Right kidney (tissue), 9 donors: ENCODE measurements around the gene ZNF69.
"Not testable (repeated sequence)": the region's sequence is repeated elsewhere in the genome, so short reads cannot be mapped to it uniquely, and the experiment has no call there.

Experiments
- DNase-seq: peaks from one replicate; pipeline ENCODE4 v3.0.0-alpha.2; 2016
- long read RNA-seq, 8 donors: transcript quantifications; one replicate each; lab custom pipeline, GENCODE V29; 2026

ZNF69 gene
- long read RNA-seq, donor 1, partial matches to known transcripts: 0 of 3 reads
- long read RNA-seq, donor 1, other reads (novel, unspliced or antisense): 0 of 3 reads
- long read RNA-seq, donor 2, partial matches to known transcripts: 0 of 2 reads
- long read RNA-seq, donor 2, other reads (novel, unspliced or antisense): 0 of 2 reads
- long read RNA-seq, donor 3, partial matches to known transcripts: 0 of 5 reads
- long read RNA-seq, donor 3, other reads (novel, unspliced or antisense): 0 of 5 reads
- long read RNA-seq, donor 4, partial matches to known transcripts: 0 of 4 reads
- long read RNA-seq, donor 4, other reads (novel, unspliced or antisense): 0 of 4 reads
- long read RNA-seq, donor 5, partial matches to known transcripts: 0 of 1 reads
- long read RNA-seq, donor 5, other reads (novel, unspliced or antisense): 0 of 1 reads
- long read RNA-seq, donor 6, partial matches to known transcripts: 0 of 5 reads
- long read RNA-seq, donor 6, other reads (novel, unspliced or antisense): 0 of 5 reads
- long read RNA-seq, donor 7: 0 reads
- long read RNA-seq, donor 8: 0 reads

- DNase-seq: peak; percentile 94
Observed at GRCh38 chr19:11887611-11888531, at the start of gene ZNF69. ZNF69 (plus strand) TSS chr19:11887782; CDS start chr19:11887924, 142 bp downstream.

GRCh38 chr19:11843722-11844121 is 43.9 kb upstream of the ZNF69 start:
- DNase-seq: peak; percentile 21

GRCh38 chr19:11847615-11848014 is 40.0 kb upstream of the ZNF69 start:
- not testable (repeated sequence) for DNase-seq

- DNase-seq: no peak
Observed at GRCh38 chr19:11848200-11848593, 39.4 kb upstream of the ZNF69 start.

DNA sequence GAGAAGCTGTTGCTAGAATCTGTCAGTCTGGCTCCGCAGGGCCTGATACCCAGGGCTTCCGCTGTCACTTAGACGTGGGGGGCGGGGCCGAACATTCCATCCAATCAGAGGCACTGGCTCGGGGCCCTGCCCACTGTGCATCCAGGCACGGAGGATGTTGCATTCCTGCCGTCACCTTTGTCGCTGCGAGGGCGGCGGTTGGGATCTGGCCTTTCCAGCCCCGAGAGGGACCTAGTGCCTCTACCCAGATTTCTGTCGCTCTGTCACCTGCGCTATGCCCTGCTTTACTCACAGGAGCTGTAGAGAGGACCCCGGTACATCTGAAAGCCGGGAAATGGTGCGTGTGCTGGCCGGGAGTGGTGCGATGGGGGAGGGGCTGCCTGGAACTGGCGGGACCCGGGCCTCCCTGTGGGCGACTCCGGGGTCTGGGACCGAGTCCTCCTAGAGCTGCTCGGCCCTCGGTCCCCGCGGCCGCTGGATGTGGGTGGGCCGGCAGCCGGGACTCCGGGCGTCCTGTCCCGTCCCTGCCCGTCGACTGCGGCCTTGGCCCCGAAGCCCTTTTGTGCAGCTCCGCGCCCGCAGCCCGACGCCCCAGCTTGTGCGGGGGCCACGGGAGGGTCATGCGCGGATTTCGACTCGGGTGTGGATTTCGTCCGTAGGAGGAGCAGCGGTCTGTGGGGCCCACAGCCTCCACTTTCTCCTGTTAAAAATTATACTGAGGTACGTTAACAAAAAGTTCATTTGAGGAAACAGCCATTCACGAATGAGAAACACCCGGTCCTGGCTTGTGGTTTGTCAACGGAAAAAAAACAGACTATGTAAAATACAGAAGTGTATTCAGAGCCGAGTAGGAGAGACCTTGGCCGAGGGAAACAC is 38.8 kb upstream of the ZNF69 start, which contains the start of gene ZNF439:
TSS of gene ZNF439 (plus strand) at position 133 of the 876 bp plus-strand sequence. CDS start at position 275, 142 bp downstream.
- peak; percentile 91 for DNase-seq

DNA sequence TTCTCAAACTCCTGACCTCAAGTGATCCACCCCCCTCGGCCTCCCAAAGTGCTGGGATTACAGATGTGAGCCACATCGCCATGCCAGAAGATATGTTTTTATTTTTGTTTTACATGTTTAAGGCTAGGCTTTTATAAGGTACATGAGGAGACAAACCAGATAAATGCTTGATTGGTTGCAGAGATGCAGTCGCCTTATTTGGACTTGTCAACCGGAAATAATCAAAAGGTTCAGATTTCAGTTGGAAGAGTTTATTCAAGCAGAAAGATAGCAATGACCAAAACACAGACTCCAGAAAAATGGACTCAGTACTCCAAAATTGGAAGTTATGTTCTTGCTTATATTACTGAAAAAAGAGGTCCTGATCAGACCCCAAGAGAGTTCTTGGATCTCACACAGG is 37.3 kb upstream of the ZNF69 start:
- not testable (repeated sequence) for DNase-seq

GRCh38 chr19:11853358-11853757 is 34.2 kb upstream of the ZNF69 start:
- no peak for DNase-seq

GRCh38 chr19:11856596-11857250 is 30.9 kb upstream of the ZNF69 start:
- no peak for DNase-seq

DNA sequence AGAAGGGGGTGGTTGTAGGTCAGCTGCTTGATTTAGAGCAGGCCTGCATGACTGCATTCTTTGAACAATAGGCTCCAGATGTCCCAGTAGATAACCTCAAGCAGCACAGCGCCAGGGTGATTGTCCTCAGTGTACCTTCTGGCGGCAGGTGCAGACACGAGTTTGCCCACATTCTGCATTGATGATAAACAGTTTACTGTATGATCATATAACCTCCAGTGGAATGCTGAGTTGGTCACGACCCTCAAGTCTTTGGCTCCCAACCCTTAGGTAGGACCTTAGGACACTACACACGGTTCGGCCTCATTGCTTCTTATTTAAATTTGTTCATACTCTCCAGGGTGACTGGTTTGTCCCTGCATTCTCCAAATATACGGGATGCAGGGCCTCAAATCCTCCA is 26.9 kb upstream of the ZNF69 start:
- DNase-seq: no peak

GRCh38 chr19:11861301-11861700 is 26.3 kb upstream of the ZNF69 start:
- DNase-seq: no peak

DNA sequence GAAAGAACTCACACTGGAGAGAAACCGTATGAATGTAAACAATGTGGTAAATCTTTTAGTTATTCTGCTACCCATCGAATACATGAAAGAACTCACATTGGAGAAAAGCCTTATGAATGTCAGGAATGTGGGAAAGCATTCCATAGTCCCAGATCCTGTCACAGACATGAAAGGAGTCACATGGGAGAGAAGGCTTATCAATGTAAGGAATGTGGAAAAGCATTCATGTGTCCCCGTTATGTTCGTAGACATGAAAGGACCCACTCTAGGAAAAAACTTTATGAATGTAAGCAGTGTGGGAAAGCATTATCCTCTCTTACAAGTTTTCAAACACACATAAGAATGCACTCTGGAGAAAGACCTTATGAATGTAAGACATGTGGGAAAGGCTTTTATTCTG is 19.8 kb upstream of the ZNF69 start:
- not testable (repeated sequence) for DNase-seq

DNA sequence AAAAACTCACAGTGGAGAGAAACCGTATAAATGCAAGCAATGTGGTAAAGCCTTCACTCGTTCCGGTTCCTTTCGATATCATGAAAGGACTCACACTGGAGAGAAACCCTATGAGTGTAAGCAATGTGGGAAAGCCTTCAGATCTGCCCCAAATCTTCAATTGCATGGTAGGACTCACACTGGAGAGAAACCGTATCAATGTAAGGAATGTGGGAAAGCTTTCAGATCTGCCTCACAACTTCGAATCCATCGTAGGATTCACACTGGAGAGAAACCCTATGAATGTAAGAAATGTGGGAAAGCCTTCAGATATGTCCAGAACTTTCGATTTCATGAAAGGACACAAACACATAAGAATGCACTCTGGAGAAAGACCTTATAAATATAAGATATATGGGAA is 19.4 kb upstream of the ZNF69 start:
- DNase-seq: no peak

DNA sequence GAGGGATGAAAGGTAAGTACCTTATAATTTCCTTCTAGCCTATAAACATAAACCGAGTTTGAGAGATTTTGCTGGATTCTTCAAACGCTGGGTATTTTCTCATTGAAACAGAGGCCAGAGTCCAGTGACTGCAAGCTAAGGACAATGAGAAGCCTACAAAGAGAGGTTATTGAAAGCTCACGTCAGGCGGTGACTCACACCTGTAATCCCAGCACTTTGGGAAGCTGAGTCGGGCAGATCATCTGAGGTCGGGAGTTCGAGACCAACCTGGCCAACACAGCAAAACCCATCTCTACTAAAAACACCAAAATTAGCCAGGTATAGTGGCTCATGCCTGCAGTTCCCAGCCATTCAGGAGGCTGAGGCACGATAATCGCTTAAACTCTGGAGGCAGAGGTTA is 15.0 kb upstream of the ZNF69 start:
- no peak for DNase-seq

- DNase-seq: no peak
Observed at GRCh38 chr19:11873762-11874161, 13.8 kb upstream of the ZNF69 start.

GRCh38 chr19:11879687-11880266 is 7.8 kb upstream of the ZNF69 start:
- DNase-seq: not testable (repeated sequence)

GRCh38 chr19:11880598-11880997 is 7.0 kb upstream of the ZNF69 start:
- DNase-seq: no peak

DNA sequence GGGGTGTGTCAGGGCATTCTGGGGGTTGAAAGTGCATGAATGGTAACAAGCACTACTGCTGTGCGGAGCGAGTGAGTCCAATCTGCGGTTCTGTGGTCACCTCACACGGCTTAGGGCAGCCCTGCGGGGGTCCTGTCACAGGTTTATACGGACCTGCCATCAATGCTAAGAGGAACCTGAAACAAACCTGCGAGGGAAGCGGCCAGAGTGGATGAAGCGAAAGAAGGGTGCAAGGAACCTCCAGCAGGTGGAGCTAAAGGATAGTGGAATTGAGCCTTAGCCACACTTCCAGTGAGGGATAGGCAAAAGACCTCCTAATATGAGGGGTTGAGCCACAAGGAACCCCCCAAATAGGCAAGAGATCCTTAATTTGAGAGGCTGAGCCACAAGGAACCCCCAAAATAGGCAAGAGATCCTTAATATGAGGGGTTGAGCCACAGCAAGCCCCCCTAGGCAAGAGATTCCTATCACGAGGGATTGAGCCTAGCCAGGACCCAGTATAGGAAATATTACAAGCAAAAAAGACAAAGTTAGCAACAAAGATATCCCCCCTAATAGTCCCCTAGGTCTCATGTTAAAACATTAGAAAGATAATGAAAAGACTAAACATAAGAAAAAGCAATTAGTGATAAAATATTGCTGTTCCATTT is 6.3 kb upstream of the ZNF69 start:
- DNase-seq: peak; percentile 34

DNA sequence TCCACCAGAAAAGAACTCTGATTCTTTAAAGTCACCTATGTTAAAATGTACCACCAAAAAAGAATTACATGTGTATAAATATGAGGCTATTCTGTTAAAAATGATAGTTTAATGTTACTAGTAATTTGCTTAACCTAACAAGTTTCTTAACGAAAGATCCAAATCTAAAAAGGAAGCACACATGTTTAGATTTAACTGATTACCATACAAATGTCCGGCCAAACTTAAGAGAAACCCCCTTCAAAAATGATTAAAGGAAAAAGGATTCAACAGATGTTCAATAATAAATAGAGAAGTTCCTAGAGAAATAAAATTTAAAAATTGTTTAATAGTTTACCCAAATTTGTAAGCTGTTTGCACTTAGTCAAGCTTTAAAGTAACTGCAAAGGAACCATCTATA is 5.0 kb upstream of the ZNF69 start:
- no peak for DNase-seq

DNA sequence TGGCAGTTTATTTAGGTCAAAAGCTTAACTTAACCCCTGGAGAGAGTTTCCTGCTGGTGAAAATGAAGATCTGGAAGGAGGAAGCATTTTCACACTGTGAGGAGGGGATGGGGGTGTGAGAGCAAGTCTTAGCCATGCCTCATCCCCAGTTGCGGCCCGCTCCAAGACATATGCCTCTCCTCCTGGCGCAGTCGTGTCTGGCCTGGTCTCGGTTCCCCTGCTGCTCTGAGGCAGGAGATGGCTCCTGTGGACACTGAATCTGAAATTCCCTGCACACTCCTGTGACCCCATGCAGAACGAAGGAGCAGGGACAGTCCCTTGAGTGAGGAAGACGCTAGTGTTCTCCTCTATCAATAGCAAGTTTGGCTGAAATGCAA is 360 bp upstream of the ZNF69 start:
- DNase-seq: no peak

DNA sequence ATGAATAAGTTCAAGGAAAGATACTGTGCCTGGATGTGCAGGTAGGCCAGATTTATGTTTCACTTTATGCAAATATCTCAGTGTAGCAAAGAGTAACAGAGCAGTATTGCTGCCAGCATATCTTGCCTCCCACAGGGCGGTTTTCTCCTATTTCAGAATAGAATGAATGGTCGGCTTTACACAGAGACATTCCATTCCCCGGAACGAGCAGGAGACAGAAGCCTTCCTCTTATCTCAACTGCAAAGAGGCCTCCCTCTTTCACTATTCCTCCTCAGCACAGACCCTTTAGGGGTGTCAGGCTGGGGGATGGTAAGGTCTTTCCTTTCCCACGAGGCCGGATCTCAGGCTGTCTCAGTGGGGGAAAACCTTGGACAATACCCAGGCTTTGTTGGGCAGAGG is 2.3 kb downstream of the ZNF69 start:
- not testable (repeated sequence) for DNase-seq
